Stimulated activated CD8-positive, alpha-beta memory T cell treated with anti-CD3 and anti-CD28 coated beads, Interleukin-4, amount 100 ng/mL, for 48 hours (primary cell): Measurements from ENCODE around the gene ALDH3B2.
"Not testable (repeated sequence)": the region's sequence is repeated elsewhere in the genome, so short reads cannot be mapped to it uniquely, and the experiment has no call there.

Experiments
- DNase-seq: peaks from one replicate; pipeline ENCODE4 v3.0.0-alpha.2; 2020

The ALDH3B2 gene

DNA sequence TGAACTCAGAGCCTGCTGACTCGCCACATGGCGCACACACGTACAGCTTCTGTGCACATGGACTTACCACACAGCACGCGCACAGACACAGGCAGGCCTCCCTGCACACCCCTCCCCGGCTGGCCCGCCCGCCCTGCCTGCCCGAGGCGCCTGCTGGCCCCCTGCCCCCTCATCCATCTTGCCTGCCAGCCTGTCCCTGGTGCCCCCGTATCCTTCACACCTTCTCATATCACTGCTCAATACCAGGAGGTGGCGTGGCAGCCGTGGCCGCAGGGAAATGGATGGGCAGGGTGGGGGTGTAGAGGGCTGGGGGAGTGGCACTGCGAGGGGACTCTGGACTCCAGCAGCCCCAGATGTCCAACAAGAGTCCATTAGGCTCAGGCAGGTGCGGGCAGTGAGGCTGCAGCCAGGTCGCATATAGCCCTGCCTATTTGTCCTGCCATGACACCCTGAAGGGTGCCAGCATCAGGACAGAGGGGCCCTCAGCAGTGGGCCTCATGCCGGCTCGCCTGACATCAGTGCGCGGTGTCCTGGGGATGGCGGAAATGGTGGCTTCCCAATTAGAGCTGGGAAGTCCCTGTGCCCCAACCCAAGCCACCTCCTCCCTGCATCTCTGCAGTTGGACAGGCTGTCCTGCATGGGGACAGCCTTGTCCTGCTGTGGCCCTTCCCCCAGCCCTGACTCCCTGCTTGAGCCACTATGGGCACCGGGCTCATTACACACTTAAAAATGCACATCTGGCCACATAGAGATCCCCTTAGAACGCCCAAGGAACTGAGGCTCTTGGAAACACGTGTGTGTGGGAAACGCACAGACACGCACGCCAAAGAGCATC is 32.9 kb downstream of the ALDH3B2 start:
- DNase-seq = no peak

GRCh38 chr11:67640758-67641337 is 33.6 kb downstream of the ALDH3B2 start:
- no peak for DNase-seq

DNA sequence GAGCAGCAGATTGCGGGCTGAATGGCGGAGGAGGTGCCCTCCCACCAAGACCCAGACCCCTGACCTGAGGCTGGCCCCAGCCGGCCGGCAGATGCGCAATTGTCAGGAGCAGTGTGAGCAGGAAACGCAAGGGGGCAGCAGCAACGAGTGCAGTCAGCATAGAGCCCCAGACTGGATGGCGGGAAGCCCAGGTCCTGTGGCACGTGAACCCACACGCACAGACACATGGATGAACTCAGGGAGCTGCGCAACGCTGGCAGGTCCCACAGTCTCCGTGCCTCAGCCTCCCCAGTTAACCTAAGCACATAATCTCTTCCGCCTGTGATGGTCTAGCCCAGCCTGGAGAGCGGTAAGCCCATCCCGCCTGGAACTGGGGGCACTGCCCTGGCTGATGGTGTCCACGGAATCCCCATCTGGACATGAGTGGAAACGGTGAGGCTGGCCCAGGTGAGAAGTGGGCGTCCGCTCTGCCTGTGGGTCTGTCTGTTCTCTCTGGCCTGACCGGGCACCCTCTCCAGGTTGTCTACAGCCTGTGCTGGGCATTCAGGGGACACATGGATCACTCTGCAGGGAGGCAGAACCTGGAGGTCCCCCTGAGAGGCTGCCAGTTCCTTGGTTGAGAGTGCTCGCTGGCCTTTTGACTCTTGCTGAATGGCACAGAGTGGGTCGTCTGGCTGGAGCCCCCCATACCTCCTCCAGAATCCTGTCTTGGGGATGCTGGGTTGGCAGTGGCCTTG is 34.2 kb downstream of the ALDH3B2 start:
- peak; percentile 74 for DNase-seq

GRCh38 chr11:67639438-67639859 is 35.0 kb downstream of the ALDH3B2 start, which contains the start of gene TBX10:
TSS of gene TBX10 (minus strand) at chr11:67639763. CDS start at chr11:67639472, 291 bp downstream.
- DNase-seq = no peak

- DNase-seq = no peak
These were observed 35.6 kb downstream of the ALDH3B2 start for GRCh38 chr11:67638535-67639437.

- not testable (repeated sequence) for DNase-seq
These were observed 37.0 kb downstream of the ALDH3B2 start for GRCh38 chr11:67637441-67637840.

DNA sequence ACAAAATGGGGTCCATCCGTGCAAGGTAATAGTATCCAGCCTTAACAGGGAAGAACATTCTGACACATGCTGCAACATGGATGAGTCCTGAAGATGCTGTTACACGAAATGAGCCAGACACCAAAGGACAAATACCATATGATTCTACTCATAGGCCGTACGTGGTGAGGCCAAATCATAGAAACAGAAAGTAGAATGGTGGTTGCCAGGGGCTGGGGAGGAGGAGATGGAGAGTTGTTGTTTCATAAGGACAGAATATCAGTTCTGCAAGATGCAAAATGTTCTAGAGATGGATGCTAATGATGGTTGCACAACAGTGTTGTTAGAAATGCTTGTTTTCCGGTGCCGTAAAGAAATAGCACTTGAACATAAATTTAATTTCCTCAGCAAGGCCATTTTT is 37.5 kb downstream of the ALDH3B2 start:
- DNase-seq = no peak

- no peak for DNase-seq
These were observed 39.2 kb downstream of the ALDH3B2 start for GRCh38 chr11:67635231-67635521.

DNA sequence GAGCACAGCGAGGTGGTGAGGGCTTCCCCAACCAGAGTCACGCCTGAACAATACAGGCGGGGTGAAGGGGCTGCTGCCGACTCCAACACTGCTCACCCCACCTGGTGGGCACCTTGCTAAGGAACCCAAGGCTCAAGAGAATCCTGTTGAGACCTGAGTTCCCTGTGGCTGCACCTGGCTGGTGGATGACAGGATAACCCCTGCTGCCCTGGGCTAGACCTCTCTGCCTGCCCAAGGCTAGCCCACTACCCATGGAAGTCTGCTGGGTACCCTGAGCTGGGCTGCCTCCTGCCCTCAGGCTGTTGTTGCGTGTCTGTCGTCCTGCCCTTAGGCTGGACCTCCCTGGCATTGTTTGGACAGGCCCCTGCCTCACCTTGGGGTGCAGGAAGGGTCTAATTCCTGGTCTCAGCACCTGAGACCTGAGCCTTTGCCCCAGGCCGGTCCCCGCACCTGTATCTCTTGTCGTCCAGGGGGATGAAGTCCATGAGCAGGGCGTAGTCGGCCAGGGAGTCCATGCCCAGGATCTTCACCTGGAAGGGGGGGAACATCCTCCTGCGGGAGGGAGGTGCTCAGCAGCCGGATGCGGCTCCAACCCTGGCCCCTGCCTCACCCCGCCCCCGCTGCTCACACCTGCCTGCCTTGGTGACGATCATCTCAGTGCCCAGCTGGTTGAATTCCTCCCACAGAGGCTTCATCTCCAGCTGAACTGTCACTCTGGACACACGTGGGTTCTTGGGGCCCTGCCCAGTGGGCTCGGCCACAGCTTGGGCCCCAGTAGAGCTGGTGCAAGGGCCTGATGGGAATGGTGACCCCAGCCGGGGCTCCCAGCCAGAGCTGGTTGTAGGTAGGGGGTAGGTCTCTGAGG is 39.8 kb downstream of the ALDH3B2 start:
- DNase-seq = no peak

GRCh38 chr11:67633758-67634365 is 40.6 kb downstream of the ALDH3B2 start:
- no peak for DNase-seq

DNA sequence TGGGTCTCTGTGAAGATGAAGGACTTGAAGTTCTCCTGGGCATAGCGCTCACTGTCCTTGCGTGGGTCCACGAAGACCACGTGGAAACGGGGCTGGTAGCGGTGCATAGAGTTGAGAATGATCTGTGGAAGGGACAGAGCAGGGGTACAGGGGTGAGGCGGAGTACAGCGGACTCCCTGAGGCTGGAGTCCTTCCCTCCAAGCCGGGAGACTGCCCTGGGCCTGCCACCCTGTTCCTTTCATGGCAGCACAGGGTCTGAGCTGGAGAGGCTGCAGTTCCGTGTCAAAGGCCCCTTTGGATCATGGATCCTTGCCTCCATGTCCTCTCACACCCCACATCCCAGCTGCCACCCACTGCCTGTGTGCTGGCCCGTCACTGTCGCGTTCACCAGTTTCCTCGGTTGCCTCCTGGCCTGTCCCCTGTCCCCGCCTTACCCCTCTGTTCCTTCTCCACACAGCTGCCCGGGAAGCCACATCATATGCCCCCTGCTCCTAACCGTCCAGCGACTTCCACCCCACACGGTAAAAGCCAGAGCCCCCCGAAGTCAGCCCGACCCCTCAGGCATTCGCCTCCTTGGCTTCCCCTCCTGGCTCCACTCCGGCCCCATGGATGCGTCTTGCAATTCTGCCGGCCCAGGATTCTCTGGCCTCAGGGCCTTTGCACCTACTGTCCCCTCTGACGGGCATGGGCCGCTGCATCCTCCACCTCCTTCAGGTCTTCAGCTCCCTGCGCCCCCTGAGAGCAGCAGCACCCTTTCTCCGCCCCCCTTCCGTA is 41.3 kb downstream of the ALDH3B2 start:
- DNase-seq = no peak

DNA sequence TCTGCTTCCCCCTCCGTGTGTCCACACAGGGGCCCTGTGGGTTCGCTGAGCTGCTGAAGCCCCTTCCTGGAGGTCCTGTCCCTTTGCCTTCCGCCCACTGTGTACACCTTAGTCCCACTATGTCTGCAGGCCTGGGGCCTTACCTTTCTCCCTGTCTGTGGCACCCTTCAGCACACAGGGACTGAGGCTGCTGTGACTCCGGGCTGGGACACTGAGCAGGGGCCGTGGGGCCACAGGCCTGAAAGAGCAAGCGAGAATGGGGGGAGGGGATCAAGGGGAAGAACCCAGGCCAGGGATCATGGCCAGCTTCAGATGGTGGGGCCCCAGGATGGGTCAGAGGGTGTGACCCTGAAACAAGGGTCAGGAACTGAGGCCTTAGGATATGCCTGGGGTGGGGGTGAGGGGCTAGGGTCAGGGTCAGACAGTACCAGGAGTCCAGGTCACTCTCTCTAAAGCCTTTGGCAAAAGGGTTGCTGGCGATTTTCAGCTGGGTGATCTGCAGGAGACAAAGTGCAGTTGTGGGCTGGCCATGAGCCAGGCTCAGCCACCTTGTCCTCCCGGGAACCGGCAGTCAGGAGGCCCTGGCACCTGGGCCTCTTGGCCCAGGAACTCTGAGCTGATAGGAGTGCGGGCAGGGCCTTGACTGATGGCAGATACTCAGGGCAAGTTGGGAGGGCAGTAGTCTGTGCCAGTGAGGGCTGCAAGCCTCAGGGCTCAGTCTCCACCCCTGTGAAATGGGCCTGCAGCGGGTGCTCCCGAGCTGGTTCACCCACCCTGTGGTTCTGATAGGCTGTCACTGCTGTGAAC is 42.0 kb downstream of the ALDH3B2 start:
- DNase-seq = no peak

DNA sequence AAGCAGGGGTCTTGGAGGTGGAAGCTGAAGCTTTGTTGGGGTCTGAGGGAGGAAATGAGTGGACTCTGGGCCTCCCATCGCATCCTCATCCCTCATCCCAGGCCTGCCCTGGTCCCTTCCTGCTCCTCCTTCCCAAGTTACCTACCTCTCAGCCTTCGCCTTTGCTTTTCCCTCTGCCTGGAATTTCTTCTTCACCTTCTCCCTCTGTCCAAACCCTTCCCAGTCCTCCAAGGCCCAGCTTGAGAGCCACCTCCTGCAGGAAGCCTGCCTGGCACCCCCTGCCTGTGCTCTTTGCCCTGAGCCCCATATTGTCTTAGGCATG is 42.6 kb downstream of the ALDH3B2 start:
- no peak for DNase-seq

- no peak for DNase-seq
These were observed 43.0 kb downstream of the ALDH3B2 start for GRCh38 chr11:67631411-67631810.

GRCh38 chr11:67630943-67631331 is 43.5 kb downstream of the ALDH3B2 start:
- DNase-seq = no peak

DNA sequence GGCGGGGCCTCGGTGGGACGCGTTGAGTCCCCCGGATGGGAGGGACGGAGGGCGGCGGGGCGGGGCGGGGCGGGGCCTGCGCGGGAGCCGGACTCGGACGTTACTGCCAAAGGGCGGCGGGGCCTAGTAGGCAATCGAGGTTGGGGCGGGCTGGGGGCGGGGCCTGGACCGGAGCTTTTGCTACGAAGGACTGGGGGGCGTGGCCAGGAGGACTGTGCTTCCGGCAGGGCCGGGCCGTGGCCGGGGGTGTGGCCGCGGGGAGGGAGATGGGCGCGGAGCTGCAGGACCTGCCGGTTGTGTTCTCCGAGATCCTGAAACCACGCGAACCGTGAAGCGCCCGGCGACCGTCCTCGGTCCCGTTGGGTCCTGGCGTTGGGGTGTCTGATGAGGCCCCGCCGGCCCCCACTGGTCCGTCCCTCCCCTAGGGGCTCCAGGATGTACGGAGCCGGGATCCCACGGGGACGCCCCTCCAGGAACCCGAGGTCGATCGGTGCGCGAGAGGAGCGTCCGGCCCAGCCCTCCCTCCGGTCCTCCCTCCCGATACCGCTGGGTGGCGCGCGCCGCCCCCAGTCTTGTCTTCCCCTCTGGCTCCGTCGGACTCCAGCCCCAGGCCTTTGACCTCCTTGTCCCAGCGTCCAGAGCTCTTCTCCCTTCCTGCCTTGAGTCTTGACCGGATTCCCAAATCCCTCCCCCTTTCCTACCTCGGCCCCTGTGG is 44.0 kb downstream of the ALDH3B2 start:
- DNase-seq = peak; percentile 99

GRCh38 chr11:67629386-67630227 is 44.8 kb downstream of the ALDH3B2 start, which contains the start of gene NUDT8:
TSS of gene NUDT8 (minus strand) at chr11:67629937. CDS start at chr11:67629911, 26 bp downstream.
- peak; percentile 99 for DNase-seq
